Right lobe of liver (tissue), 4 donors: ENCODE results near the gene MAFF.

Experiments
- POLR2A ChIP-seq: fragments of 450-650 bp; IDR thresholded peaks from one replicate; pipeline ENCODE4 v1.6.1; 2017; ENCODE audit warnings: antibody characterized with exemption, mild to moderate bottlenecking
- TF ChIP-seq, protein P1 (sequence below), 4 donors: fragments of 200-600 bp in 3 of 4; fragments of 450-650 bp in 1 of 4; IDR thresholded peaks; one replicate each; pipeline versions ENCODE4 v1.5.1 to v1.8.0; 2016 to 2022; ENCODE audit warnings: antibody characterized with exemption in 4 of 4, mild to moderate bottlenecking in 2 of 4
- donor health status: DM: no; HTN: no; CAD: no.
- donor health status: DM: no; HTN: no; CAD: no.
- donor health status: DM: no; HTN: yes; CAD: no.

DNA sequence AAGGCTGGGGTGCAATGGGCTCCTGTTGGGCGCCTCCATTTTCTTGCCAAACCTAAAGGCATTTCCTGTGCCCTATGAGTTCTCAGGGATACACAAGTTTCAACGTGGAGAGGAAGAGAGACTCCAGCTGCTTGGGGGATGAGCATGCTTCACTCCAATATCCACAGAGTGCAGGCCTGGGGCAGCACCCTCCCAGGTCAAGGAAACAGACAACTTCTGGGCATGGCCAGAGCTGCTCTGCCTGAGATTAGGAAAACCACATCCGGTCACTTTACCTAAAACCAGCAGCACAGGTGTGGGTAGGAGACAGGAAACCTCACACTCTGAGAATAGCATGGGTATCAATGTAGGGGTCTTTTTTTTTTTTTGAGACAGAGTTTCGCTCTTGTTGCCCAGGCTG, 42.3 kb downstream of the MAFF start:
- TF ChIP-seq, protein P1, sequence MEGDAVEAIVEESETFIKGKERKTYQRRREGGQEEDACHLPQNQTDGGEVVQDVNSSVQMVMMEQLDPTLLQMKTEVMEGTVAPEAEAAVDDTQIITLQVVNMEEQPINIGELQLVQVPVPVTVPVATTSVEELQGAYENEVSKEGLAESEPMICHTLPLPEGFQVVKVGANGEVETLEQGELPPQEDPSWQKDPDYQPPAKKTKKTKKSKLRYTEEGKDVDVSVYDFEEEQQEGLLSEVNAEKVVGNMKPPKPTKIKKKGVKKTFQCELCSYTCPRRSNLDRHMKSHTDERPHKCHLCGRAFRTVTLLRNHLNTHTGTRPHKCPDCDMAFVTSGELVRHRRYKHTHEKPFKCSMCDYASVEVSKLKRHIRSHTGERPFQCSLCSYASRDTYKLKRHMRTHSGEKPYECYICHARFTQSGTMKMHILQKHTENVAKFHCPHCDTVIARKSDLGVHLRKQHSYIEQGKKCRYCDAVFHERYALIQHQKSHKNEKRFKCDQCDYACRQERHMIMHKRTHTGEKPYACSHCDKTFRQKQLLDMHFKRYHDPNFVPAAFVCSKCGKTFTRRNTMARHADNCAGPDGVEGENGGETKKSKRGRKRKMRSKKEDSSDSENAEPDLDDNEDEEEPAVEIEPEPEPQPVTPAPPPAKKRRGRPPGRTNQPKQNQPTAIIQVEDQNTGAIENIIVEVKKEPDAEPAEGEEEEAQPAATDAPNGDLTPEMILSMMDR (IDR thresholded peaks at IDR 0.05) = no peak
- no peak for TF ChIP-seq POLR2A
